HG02938 (cell line): ENCODE results near the gene CEP97.
"Not testable (repeated sequence)": the region's sequence is repeated elsewhere in the genome, so short reads cannot be mapped to it uniquely, and the experiment has no call there.

Experiments
- ATAC-seq: cut with Tn5 transposase; IDR thresholded peaks from one replicate; pipeline ENCODE4 v1.9.1; 2021; ENCODE audit warnings: mild to moderate bottlenecking, moderate library complexity; ENCODE audit not compliant: unreplicated experiment

CEP97 gene

GRCh38 chr3:101777745-101778281, 53.4 kb downstream of the CEP97 start:
- not testable (repeated sequence) for ATAC-seq

GRCh38 chr3:101778385-101779046, 54.1 kb downstream of the CEP97 start:
- ATAC-seq: no peak

GRCh38 chr3:101779047-101779821, 54.8 kb downstream of the CEP97 start, which contains the start of gene NXPE3:
Gene NXPE3, plus strand, starts transcription at chr3:101779211. Its CDS starts 6,386 bp downstream, at chr3:101785597.
- peak; percentile 89 for ATAC-seq

- peak; percentile 42 for ATAC-seq
Observed at GRCh38 chr3:101779822-101780381, 55.5 kb downstream of the CEP97 start.

- no peak for ATAC-seq
Observed at GRCh38 chr3:101780661-101781060, 56.2 kb downstream of the CEP97 start.

- ATAC-seq: no peak
Observed at GRCh38 chr3:101781166-101781565, 56.8 kb downstream of the CEP97 start.

GRCh38 chr3:101784855-101785613, 60.6 kb downstream of the CEP97 start:
- no peak for ATAC-seq

GRCh38 chr3:101791778-101792177, 67.4 kb downstream of the CEP97 start:
- peak; percentile 98 for ATAC-seq

GRCh38 chr3:101796077-101796680, 71.8 kb downstream of the CEP97 start:
- ATAC-seq: no peak

- no peak for ATAC-seq
Observed at GRCh38 chr3:101801174-101801573, 76.8 kb downstream of the CEP97 start.

GRCh38 chr3:101802179-101802578, 77.8 kb downstream of the CEP97 start:
- no peak for ATAC-seq

- ATAC-seq: peak; percentile 93
Observed at GRCh38 chr3:101803173-101803782, 78.9 kb downstream of the CEP97 start.

GRCh38 chr3:101803939-101804338, 79.5 kb downstream of the CEP97 start:
- no peak for ATAC-seq

- no peak for ATAC-seq
Observed at GRCh38 chr3:101806491-101806890, 82.1 kb downstream of the CEP97 start.

- peak; percentile 59 for ATAC-seq
Observed at GRCh38 chr3:101807888-101808287, 83.5 kb downstream of the CEP97 start.

- no peak for ATAC-seq
Observed at GRCh38 chr3:101809178-101810021, 85.0 kb downstream of the CEP97 start.

GRCh38 chr3:101810022-101810418, 85.6 kb downstream of the CEP97 start:
- no peak for ATAC-seq

- ATAC-seq: no peak
Observed at GRCh38 chr3:101811875-101812274, 87.5 kb downstream of the CEP97 start.

- no peak for ATAC-seq
Observed at GRCh38 chr3:101812895-101813294, 88.5 kb downstream of the CEP97 start.
